NOMO-1 (cell line): ENCODE data around the gene PDE9A.

Source experiments
- DNase-seq, 2 experiments: peaks; one replicate each; lab custom pipeline; 2025; ENCODE audit not compliant: unreplicated experiment in 2 of 2; lab: John Stamatoyannopoulos, UW

PDE9A gene

DNA sequence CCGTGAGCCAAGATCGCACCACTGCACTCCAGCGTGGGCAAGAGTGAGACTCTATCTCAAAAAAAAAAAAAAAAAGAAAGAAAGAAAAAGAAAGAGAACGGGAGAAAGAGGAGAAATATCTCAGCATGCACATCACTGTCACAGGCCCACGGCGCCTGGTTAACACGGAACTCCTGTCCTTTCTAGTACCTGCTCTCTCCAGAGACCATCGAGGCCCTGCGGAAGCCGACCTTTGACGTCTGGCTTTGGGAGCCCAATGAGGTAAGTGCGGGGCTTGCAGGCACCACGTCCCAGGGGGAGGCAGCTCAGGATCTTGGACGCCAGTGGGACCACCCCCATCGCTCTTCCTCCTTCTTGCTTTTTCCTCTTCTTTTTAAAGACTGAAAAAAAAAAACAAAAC is 100.4 kb downstream of the PDE9A start:
- no peak for DNase-seq

DNA sequence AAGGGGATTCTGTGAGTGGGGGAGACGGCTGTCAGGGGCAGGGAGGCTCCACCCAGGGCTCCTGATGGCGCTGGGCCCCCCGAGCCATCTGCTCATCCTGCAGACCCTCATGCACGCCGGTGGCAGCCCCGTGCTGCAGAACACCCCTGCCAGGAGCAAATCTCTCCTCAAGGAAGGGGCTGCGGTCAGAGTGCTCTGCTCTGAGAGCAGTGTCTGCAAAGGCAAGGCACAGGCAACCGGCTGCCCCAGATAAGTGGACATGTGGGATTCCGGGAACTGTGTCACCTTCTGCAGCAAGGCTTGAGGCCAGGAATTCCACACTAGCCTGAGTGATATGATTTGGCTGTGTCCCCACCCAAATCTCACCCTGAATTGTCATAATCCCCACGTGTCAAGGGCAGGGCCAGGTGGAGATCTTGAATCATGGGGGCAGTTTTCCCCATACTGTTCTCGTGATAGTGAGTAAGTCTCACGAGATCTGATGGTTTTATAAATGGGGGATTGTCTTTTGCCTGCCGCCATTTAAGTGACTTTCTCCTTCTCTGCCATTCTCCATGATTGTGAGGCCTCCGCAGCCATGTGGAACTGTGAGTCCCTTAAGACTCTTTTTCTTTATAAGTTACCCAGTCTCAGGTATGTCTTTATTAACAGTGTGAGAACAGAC is 101.0 kb downstream of the PDE9A start:
- DNase-seq: no peak

- no peak for DNase-seq
Observed at GRCh38 chr21:42755031-42755665, 101.7 kb downstream of the PDE9A start.

DNA sequence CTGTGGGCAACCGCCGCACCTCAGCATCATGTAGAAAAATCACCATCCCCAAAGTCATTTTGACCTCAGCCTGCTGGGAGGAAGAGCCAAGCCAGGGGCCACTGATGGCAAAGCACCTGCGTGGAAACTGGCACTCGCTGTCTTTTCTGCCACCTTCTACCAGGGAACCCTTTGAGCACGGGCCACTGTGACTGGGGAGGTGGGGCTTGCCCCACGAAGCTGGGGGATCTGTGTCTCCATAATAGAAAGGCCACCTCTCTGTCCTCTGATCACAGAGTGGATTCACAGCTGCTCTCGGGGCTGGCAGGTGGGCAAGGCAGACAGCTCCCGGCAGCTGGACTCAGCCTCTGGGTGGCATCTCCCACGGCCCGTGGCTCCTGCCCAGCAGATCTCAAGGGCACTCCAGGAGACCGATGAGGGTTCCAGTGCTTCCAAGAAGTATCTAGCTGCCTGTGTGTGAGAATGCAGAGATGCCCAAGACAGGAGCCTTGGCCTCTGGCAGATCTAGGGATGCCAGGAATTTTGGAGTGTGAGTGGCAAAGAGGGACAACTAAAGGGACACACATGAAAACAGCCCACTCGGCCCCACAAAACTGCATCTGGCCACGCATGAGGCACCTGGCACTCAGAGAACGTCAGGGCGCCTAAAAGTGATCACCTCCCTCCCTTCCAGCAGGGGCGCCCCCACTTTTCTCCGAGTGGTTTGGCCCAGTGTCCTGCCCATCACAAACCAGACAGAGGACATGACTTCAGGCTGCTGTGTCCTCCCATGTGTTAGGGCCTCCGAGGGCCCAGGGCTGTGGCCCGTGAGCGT is 102.6 kb downstream of the PDE9A start:
- DNase-seq: no peak

DNA sequence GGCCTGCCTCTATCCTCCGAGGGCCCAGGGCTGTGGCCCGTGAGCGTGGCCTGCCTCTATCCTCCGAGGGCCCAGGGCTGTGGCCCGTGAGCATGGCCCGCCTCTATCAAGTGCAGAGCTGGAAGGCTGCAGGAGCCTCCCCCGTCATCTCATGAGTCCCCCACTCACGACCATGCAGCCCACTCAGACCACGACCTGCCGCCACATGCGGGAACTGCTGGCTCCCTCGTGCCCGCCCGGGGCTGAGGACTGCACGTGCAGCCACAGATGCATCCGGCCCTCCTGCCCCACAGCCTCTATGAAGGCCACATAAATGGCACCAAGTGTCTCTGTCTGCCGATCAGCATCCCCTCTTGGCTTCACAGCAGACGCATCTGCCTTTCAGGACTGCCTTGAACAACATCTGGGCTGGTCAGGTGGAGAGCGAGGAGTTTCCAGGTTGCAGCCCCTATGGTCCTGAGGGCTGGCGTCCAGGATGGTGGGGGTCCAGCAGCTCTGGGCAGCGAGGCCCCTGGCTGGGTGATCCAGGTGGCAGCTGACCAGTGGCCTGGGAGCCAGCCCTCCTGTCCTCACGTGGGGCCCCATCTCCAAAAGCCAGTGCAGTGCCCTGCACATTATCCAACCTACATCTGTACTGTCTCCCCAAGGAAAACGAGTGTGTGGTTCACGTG is 103.3 kb downstream of the PDE9A start:
- no peak for DNase-seq

DNA sequence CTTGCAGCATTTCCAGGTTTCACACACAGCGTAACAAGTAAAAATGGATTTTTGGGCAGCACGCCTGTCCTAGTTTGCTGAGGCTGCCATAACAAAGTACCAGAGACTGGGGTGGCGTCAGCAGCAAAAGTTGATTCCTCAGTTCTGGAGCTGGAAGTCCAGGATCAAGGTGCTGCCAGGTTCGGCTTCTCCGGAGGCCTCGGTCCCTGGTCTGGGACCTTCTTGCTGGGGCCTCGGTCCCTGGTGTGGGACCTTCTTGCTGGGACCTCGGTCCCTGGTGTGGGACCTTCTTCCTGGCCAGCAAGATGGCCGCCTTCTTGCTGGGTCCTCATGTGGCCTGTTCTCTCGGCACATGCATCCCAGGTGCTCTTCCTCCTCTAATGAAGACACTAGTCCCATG is 104.0 kb downstream of the PDE9A start:
- no peak for DNase-seq

GRCh38 chr21:42757826-42758655 is 104.6 kb downstream of the PDE9A start:
- no peak for DNase-seq

- no peak for DNase-seq
Observed at GRCh38 chr21:42758721-42759593, 105.5 kb downstream of the PDE9A start.

GRCh38 chr21:42759594-42759927 is 106.1 kb downstream of the PDE9A start:
- no peak for DNase-seq

GRCh38 chr21:42760361-42760950 is 107.0 kb downstream of the PDE9A start:
- DNase-seq: no peak

- DNase-seq: no peak
Observed at GRCh38 chr21:42760951-42761751, 107.7 kb downstream of the PDE9A start.

- no peak for DNase-seq
Observed at GRCh38 chr21:42761776-42762335, 108.4 kb downstream of the PDE9A start.

DNA sequence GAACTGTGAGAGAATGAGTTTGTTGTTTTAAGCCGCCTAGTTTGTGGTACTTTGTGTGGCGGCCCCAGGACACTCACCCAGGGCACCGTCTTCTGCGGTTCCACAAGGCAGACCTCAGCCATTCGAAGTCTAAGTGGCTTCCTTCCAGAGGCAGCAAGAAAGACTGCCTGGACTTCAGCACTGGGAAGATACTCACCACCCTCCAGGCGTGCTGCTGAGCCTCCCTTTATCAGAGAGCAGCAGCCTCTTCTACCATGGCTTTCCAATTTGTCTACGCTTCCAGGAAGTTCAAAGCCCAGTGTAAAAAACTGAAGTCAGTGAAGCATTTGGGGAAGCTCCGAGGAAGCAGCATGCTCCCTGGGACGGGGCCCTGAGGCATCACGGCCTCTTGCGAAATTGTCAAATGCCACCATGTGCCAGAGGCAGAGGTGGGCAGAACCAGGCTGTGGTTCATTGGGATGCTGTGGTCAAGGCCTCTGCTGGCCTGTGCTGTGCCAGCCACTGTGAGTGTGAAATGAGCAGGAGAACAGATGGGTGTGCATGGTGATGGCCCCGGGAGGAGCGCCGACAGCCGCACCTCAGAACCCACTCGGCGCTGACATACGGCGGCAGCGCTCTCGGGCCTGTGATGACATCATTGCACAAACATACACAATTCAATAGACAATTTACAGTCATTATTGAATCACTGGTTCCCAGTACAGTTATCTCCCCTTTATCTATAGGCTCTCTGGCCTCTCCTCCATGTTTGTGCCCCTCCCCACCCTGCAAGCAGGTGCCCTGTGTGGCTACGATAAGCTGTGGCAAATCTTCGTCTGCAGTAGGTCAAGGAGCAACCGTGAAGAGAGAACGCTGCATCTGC is 110.4 kb downstream of the PDE9A start:
- peak in 1 of 2 experiments; percentile 31 for DNase-seq

GRCh38 chr21:42764443-42764760 is 111.0 kb downstream of the PDE9A start:
- no peak for DNase-seq

DNA sequence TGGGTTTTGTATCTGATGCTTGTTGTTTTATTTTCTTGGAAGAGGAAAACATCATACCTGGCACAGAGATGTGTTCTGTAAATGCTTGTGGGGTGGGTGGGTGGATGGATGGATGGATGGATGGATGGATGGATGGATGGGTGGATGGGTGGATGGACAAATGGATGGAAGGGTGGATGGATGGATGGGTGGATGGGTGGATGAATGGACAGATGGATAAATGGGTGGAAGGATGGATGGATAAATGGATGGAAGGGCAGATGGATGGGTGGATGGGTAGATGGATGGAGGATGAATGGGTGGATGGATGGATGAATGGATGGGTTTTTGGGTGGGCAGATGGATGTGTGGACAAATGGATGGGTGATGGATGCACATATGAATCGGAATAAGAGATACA is 111.5 kb downstream of the PDE9A start:
- DNase-seq: no peak

GRCh38 chr21:42765656-42766055 is 112.2 kb downstream of the PDE9A start:
- no peak for DNase-seq
